Stimulated activated CD4-positive, alpha-beta T cell treated with anti-CD3 and anti-CD28 coated beads, Interleukin-15, amount 100 ng/mL, for 48 hours (primary cell): Measurements from ENCODE around the gene MPC1.
A peak's percentile ranks its signal among the peaks of the same experiment; 100 is the strongest.

Source experiments
- DNase-seq, 2 donors: peaks; one replicate each; pipeline ENCODE4 v3.0.0-alpha.2; 2020; ENCODE audit warnings: low read depth in 2 of 2

MPC1 gene

DNA sequence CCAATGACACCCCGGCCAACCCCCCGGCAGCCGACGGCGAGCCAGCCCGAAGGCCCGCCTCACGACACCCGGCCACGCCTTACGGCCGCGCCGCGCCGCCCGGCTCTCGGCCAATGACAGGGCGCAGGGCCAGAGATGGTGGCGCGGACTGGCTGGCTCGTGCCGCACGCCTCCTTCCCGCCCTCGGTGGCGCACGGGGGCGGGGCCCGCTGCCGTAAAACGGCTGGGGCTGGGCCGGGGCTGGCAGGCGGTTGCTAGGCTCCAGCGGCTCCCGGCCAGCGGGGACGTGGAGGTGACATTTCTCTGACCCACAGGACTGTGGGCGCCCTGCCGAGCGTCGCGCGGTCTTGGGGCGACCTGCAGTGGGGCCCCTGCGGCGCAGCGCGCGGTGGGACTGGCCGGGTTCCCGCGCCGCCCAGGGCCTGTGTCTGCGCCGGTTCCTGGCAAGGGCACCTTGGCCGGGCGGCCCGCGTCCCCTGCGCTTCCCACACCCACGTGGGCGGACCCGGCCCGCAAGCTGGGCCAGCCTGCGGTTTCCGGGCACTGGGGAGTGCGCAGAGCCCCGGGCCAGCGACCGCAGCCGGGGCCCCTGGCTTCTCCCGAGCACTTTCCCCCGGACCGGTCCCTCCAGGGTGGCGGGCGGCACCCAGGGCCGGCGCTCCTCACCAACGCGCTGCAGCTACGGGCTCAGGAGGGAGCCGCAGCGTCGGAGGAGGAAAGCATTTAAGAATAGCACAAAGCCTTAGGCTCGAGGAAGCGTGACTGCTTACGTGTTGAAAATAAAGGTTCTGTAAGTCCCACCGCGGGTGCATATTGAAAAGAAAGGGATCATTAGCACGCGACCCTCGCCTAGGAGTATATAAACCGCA lies at the start of gene MPC1:
TSS of gene MPC1 (minus strand) at position 8 of the 869 bp plus-strand sequence. CDS start 64 bp downstream, outside the sequence.
- DNase-seq = peak; percentile 85 to 93

DNA sequence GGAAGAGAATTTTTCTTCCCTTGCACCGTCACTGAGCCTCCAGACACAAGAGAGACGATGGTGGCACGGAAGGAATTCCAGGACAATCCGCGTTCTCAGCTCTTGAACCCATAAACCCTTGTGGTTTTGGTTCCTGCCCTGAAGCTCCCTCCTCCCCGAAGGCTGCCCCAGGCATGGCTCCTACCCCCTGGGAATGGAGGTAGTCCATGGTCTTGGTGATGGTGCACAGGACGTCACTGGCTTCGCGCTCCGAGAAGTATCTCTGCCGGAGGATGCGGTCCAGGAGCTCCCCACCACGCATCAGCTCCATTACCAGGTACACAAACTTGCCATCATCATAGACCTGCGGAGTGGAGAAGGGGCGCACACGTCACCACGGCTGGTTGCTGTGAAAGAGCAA lies 47.5 kb upstream of the MPC1 start:
- no peak for DNase-seq

DNA sequence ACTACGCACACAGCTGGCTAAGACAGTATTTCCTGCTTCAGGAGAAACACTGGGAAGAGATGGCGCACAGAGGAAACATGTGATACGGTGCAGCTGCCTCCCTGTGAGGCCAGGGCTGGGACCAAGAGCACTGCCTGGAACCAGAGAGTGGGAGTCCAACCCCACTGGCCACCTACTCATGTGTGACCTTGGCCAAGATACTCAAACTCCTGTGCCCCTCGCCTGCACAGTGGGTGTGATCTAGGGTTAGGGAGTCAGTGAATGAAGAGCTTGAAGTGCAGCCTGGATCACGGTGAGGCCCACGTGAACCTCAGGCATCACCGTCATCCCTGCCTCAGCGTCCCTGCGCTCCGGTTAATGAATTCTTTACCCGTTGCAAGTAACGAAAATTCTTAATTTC lies 41.7 kb upstream of the MPC1 start:
- no peak for DNase-seq

DNA sequence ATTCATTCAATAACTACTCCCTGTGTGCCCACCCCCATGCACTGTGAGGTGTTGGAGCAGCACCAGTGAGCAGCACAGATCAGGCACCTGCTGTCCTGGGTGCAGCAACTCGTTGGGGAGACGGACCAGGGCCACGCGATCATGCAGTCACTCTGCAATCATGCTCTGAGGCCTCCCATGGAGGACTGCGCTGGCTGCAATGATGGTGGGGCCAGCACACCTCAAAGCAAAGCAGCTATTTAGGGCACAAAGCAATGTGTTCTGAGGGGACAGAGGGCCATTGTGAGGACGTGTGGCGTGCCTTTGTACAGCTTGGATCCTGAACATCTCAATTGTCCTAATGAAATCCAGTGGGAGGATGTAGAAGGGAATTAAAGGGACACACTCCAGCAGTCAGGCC lies 41.0 kb upstream of the MPC1 start:
- DNase-seq = no peak

DNA sequence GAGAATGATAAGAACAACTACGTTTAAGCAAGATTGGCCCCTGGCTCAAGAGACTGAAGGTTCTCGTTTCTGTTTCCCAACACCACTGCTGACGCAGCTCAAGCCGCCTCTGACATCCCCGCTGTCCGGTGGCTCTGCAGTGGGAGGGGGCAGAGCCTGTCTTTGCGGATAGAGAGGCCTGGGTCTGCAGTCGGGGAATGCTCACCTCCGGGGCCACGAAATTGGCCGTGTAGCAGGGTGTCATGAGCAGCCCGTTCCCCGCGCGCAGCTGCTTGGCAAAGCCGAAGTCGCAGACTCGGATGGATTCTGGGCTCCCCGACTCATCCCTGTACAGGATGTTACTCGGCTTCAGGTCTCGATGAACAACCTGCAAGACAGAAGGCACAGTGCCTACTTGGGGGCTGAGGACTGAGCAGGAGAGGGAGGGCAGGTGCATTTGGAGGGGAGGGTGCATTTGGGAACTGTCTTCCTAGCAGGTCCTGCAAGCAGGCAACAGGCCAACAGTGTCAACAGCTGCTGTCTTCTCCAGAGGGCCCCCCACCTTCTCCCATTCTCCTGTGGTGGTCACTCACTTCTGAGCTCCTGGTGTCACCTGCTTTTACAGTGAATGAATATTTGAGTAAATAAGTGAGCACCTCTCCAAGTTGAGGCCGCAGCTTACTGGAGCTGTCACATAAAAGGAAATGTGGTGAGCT lies 40.5 kb upstream of the MPC1 start:
- no peak for DNase-seq

DNA sequence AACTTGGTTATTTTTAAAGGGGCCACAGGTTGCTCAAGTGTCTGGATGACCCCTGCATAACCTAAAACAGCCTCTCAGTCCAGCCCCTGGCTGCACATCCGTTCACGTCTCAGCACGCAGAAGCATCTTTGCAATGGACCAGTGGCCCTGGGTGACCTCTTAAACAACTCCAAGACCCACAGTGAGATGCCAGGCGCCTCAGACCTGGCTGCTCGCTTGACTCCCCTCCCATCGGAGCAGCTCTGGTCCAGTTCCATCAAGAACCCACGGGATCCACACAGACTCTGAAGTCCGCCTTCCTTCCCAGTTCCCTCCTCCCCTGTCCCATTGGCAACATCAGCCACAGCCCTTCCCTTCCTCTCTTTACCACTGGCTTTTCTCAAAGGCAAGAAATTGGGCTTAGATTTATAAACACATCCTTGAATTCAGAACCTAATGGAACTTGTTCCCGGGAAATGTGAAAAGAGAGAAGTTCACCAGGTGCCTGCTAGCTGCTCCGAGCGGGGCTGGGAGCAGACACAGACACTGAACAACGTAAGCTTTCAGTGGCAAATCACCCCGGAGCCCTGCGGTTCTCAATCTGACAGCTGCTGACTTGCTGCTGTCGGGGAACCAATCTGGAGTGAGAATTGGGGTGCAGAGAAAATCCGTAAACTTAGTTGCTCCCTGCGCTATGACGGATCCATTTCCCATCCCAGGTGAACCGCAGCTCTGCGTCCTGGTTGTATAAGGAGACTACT lies 39.6 kb upstream of the MPC1 start:
- no peak for DNase-seq

DNA sequence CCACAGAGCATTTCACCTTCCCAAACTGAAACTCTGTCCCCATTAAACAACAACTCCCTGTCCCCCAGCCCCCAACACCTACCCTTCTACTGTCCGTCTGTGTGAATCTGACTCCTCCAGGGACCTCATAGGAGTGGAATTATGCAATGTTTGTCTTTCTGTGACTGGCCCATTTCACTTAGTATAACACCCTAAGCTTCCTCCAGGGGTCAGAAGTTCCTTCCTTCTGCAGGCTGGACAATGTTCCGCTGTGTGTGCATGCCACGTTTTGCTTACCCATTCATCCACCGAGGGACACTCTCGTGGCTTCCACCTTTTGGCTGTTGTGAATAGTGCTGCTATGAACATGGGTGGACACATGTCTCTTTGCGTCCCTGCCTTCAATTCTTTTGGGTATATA lies 37.6 kb upstream of the MPC1 start:
- no peak for DNase-seq

DNA sequence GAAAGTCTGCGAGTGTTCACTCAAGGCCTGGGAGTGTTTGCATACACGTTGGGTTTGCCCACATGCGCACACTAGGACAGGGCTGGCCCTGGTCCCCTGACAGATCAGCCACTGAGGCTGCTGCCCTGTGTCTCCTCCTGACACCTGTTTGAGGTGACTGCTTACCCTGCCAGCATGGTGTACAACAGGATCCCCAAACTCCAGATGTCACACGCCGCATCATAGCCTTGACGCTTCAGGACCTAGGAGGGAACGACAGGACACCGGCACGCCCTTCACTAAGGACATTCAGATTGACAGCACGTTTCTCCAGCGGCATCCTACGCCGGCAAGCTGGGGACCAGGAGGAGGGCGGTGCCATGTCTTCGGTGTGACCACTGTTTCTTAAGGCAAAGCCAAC lies 37.0 kb upstream of the MPC1 start:
- no peak for DNase-seq

DNA sequence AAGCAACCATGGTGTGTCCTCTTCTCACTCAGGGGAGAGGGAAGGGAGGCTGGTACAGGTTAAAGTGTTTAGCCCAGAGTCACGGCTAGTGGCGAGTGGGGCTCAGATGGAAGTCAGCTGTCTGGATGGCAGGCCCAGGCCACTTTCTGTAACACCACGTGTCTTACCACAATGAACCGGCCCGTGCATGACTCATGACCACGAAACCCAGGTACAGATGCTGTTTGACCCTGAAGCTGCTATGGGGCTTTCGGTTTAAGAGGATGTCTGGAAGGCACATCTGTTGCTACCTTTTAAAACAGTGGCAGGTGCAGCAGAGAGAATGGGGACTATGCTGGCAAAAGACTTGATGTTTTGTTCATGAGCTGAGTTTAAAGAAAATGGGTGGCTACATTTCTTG lies 36.5 kb upstream of the MPC1 start:
- DNase-seq = peak; percentile 38 to 40

DNA sequence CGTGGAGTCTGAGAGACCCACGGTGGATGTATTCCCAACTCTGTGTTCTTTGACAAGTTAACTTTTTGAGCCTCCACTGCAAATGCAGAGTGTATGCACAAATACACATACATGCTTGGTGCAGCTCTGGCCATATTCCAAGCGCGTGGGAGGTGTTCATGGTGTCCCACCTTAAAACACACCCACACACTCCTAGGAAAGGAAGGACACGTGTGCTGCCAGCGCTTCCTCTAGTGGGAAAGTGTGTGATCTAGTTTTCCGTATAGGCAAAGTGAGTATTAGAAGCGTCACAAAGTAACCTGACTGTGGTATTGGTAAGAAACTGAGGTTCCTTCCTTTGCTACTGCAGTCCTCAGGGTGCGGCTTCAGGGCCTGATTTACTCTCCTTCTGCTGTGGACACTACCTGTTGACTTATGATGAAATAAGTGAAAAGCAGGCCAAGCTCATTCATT lies 36.0 kb upstream of the MPC1 start:
- no peak for DNase-seq

DNA sequence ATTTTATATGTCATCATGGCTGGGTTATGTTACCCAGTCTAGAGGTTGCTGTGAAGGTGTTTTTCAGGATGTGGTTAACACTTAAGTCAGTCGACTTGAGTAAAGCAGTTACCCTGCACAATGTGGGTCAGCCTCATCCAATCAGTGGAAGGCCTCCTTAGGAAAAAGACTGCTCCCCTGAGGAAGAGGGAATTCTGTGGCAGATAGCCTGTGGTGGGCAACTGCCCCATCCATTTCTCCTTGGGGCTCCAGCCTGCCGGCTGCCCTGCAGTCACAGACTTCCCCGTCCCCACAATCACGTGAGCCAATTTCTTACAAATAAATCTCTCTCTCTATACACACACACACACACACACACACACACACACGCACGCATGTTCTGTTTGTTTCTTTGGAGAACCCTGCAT lies 34.5 kb upstream of the MPC1 start:
- DNase-seq = no peak

DNA sequence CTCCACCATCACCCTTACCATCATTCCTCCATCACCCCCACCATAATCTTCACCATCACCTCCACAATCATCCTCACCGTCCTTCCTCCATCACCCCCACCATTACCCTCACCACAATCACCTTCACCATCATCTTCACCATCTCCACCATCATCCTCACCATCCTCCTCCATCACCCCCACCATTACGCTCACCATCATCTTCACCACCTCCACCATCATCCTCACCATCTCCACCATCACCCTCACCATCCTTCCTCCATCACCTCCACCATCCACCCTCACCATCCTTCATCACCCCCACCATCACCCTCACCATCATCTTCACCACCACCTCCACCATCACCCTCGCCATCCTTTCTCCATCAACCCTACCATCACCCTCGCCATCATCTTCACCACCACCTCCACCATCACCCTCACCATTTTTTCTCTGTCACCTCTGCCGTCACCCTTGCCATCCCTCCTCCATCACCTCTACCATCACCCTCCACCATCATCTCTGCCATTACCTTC lies 33.1 kb upstream of the MPC1 start:
- DNase-seq = no peak

DNA sequence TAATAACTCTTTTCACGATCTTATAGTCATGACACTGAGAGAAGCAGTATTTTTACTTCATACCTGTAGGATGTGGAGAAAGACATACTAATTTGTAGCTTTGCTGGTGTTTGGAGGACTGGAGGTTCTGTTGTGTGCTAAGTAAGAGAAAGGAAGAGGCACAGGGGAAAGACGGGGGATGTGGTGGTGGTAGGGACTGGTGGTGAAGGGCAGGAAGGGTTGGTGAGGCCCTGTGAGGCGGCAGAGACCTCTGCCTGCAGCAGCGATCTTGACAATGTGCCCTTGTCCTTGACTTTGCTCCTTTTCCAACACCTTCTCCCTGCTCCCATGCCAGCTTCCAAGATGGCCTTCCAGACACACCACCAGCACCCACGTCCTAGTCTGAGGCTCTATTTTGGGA lies 32.6 kb upstream of the MPC1 start:
- no peak for DNase-seq

DNA sequence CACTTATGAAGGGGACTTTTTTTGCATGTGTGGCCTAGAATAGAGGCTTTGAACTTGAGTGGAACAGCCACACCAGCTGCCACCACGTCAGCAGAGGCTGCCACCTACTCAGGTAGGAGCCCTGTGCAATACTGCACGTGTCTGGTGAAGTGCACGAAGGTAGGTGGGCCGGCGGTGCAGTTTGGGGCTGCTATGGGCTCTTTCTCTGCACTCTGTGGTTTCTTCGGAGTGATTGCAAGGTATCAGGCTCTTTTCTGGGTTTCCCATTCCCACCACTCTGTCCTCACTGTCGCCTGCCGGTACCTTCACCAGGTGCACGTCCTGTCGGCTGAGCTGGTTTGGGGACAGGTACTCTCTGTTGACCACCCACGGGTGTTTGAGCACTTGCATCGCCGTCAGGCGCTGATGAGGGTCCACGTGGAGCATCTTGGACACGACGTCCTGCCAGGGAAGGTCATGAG lies 30.8 kb upstream of the MPC1 start:
- DNase-seq = no peak

DNA sequence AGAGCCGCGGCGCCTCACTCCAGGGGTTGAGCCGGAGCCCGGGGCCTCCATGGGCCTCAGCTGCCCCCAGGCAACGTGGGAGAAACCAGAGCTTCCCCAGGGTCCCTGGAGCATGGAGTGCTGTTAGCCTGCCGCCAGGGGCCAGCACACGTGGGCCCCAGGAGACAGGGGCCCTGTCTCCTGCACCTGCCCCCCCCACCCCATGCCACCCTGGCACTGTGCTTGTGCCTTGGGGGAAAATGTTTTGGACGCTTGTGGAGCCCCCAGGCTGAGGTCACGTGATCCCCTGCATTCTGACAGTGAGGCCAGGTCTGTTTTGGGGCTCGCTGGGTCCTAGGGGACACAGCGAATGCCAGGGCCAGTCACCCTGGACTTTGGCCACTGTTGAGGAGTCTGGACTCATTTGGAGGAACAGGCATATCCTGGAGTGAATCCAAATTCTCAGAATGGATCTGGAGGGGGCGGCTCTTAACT lies 30.2 kb upstream of the MPC1 start:
- no peak for DNase-seq

DNA sequence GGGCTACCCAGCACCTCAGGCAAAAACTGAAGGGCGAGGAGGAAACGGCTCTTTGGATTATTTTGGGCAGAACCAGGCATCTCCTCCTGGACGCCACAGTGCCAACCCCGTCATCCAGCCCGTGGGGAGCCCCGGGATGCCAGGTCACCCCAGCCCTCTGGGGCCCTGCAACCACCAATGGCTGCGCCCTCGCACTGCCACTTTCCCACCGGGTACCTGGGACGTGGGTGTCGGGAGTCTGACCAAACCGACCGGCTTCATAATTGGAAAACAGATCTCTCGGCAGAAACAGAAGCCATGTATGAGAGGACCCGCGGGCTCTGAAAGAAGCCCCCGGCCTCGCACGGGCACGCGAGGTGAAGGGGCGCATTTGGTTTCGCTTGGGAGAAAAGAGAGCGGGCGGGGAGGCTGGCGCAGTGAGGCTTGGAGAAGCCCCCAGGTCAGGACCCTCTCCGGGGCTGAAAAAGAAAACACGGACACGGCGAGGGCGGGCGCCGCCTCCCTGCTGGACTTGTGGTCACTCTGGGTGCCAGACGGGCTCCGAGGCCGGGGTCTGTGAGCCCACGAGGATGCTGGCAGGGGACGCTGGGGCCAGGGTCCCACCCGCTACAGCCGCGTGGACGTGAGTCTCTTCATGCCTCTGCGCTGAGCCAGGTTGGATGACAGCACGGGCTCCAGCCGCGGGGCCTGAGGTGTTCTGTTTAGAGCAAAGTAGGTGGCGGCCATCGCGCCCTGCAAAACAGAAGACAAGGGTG lies 29.6 kb upstream of the MPC1 start:
- DNase-seq = no peak

DNA sequence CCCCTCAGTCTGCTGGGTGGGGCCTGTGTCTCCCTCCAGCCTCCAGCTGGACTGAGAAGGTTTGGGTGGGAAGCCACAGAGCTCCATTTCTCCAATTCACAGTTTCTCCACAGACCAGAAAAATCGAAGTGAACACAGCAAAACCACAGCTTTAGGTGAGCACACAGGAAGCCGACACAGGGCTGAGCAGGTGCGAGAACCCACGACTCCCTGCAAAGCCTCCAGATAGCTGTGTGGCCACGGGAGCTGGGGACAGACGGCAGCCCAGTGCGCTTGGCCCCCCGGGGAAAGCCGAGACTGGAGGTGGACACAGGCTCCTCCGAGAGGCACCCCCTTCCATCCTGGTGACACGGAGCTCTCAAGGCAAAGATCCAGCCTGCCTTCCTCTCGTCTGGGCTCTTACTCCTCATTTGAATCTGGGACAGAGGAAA lies 29.0 kb upstream of the MPC1 start:
- no peak for DNase-seq

DNA sequence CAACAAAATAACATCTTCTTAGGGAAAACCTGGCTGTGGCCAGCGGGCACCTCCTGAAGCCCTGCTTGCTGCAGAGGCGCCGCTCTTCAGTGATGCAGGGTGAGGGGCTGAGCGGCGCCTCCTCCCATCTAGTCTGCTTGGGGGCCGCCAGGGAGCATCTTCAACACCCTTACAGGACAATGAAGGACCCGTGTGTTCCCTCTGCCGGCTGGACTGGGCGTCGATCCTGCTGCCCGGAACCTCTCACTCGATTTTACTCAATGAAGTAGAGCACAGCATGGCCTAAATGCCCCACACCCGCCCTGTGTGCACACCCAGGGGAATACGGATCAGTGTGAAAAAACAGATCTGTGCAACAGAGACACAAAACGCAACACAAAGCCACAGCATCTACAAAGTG lies 28.5 kb upstream of the MPC1 start:
- no peak for DNase-seq

DNA sequence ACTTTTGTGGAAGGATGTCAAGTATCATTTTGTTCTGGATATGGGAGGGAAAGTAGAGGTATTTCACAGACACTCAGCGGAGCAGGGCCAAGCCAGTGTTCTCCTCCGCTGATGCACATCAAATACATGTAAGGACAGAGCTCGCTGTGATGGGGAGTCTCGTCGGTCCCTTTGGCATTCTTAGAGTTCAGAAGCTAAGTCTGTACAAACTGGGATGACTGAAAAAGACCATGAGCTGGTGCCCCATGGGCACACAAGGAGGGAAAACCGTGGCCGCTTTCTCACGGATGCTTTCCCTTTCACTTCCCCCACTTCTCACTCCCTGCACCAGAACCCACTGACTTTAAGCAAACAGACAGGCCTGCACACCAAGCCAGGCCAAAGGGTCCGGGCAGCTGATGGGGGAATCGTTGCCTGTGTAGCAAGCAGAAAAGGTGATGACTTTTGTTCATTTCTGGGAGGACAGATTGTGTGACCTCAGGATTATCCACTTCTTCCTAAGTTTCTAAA lies 27.7 kb upstream of the MPC1 start:
- no peak for DNase-seq

DNA sequence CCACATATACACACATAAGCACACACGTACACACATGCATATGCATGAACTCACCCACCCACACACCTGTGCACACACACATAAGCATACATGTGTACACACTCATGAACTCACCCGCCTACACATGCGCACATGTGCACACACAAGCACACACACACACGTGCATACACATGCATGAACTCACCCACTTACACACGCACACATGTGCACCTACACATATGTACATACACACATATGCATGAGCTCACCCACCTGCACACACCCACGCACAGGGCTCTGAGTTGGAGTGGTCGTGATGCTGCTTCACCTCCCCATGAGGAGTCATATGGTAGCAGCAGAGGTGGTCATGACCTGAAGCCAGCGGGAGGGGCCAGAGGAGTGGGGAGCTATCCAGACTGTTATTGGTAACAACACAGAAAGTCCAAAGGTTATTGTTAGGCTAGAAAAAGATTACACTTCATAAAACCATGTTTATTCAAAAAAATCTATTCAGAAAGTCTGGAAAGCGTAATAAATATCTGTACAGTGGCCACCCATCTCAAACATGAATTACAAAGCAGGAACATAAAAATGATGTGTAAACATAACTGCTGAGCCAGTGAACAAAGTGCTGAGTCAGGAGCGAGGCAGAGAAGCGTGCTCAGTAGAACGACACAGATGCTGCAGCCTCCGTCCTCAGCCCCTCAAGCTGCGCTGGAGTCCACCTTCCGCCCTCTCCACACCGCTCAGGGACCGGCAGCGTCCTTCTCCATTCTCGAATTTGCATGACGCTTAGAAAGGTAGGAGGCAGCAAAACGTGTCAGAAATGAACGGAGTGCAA lies 26.4 kb upstream of the MPC1 start:
- no peak for DNase-seq
